Upper lobe of right lung (tissue), 1 donor: ENCODE results near the gene ADPRHL1. TPM values are rescaled to one million over a fixed set of nuclear protein-coding genes. Genes with fewer than 3 reads are reported as not detected.

Experiments used
- ATAC-seq: fragments of 200-7000 bp; cut with Tn5 transposase; one replicate; pipeline ENCODE4 v1.9.1; 2020; ENCODE audit warnings: mild to moderate bottlenecking, moderate library complexity
- DNase-seq: peaks from one replicate; pipeline ENCODE4 v3.0.0-alpha.2; 2020
- H3K27ac ChIP-seq: fragments of 200-600 bp; one replicate; pipeline ENCODE4 v1.8.0; 2022
- H3K27me3 ChIP-seq: fragments of 200-600 bp; one replicate; pipeline ENCODE4 v1.8.0; 2022; ENCODE audit warnings: mild to moderate bottlenecking
- H3K36me3 ChIP-seq: fragments of 200-600 bp; one replicate; pipeline ENCODE4 v1.8.0; 2022
- H3K4me1 ChIP-seq: fragments of 200-600 bp; one replicate; pipeline ENCODE4 v1.8.0; 2022
- H3K4me3 ChIP-seq: fragments of 200-600 bp; one replicate; pipeline ENCODE4 v1.8.0; 2022; ENCODE audit warnings: mild to moderate bottlenecking
- H3K9me3 ChIP-seq: fragments of 200-600 bp; one replicate; pipeline ENCODE4 v1.8.0; 2022
- CTCF ChIP-seq: fragments of 200-600 bp; IDR thresholded peaks from one replicate; pipeline ENCODE4 v1.8.0; 2022; ENCODE audit warnings: antibody characterized with exemption
- intact Hi-C: fragments of 100-400 bp; cut with DNase I; formaldehyde crosslinking; loops from one replicate; pipeline ENCODE4 v1.11.0; 2022
- total RNA-seq: library from RNA; stranded (reverse); fragmentation: NEBNext Ultra II Directional; extraction: Animal tissue kit (Norgen Biotek cat#: 25700); gene quantifications from one replicate; pipeline ENCODE4 v1.2.1, GENCODE V29; 2021
- donor health status: DM: no; HTN: yes; CAD: no; lungs with severe emphysema.

The ADPRHL1 gene
- total RNA-seq, 1 donor from 2014 or later = 1.9 TPM

DNA sequence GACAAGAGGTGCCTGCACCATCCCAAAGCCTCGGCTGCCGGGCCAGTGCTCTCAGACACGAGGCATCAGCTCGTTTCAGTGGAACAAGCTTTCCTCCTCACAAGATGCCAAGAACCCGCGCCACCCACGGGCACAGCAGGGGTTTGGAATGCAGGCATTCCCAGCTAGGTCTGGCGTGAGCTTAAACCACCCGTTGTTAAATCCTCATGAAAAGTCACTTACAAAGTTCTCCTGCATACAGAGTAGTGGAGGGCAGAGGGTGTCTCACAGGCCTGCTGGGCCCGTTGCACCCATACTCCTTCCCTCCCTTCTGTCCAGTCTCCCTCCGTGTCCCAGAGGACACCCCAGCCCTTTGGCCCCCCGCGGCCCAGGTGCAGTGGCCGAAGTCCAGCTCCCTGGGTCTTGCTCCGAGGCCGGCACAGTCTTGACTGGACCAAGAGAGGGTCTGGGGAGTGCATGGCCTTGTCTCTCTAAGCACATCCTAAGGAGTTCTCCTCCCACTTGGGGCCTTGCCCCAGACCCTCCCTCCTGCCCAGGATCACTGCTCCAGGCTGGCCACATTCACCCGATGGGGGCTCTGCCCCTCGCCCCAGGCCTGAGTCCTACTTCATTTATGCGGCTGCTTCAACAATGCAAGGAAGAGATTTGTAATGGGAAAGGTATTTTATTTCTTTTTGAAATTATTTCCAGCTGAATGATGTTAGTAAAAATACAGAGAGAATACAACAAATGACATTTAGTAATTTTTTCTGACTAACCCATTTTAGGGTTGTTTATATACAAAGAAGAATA lies 54.1 kb downstream of the ADPRHL1 start:
- intact Hi-C loops = no loop called here
- Histone ChIP-seq H3K4me3 (no peak overlapping the region), H3K27ac (no peak overlapping the region)

DNA sequence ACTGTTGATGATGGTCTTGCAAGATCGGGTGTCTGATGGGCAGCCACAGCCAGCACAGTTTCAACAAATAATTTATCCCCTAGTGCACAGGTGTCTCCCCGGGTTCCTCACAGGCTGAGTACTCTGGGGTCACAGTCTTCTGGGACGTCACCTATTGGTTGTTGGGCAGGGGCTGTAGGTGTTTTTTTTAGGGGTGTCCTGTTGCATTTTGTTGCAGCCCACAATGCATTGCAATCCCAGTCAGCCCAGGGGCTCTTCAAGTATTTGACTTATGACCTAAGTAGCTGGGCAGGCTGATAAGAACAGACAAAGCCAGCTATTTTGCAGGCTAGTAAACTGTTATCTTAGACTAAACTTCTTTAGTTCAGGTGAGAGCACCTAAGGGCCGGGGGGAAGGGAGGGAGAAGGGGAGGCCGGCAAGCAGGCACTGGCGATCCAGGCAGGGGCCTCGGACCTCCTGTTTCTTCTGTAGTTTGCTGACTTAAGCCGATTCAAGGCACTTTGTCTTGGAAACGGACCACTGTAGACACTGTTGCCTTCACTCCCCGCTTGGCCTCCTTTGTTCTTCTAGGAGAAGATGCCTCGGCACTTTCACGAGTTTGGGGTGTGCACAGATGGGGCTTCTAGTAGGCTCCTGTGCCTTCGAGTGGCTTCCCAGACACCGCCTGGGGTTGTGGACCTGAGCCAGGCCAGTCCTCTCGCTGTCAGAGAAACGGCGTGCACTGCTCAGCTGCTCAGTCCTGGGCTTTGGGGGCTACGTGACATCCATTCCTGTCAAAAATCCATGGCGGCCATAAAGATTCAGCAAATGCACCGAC lies 55.5 kb downstream of the ADPRHL1 start:
- no peak for ATAC-seq
- peak; percentile 64 for DNase-seq
- no peaks in the 10 kb centered on the region for H3K27me3 ChIP-seq
- no peaks in the 10 kb centered on the region for H3K36me3 ChIP-seq
- H3K9me3 ChIP-seq = no peaks in the 10 kb centered on the region
- intact Hi-C loops = no loop called here
- no peak for TF ChIP-seq CTCF
- H3K27ac ChIP-seq = no peak overlapping the region
- H3K4me1 ChIP-seq = peaks cover 7% of the 10 kb centered on the region
- no peak overlapping the region for H3K4me3 ChIP-seq

More for the DNA sequence above, 54.1 kb downstream of the ADPRHL1 start:
- H3K9me3 ChIP-seq = no peaks in the 10 kb centered on the region
- DNase-seq = peak; percentile 62
- no peak for ATAC-seq
- H3K4me1 ChIP-seq = no peaks in the 10 kb centered on the region
- TF ChIP-seq CTCF = no peak
- no peaks in the 10 kb centered on the region for H3K27me3 ChIP-seq
- no peaks in the 10 kb centered on the region for H3K36me3 ChIP-seq

DNA sequence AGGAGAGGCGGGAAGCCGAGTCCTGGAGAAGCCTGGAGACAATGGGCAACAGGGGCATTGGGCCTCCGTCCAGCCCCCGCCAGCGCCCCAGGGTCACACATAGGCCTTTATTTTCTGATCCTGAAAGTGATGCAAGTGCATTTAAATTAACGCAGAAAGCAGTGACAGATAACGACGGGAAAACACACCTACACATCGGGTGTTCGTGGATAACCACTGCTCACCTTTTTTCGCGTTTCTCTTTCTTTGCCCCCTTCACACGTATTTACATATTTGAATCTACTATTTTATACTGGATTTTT lies 59.0 kb downstream of the ADPRHL1 start:
- no peaks in the 10 kb centered on the region for H3K27me3 ChIP-seq
- H3K36me3 ChIP-seq = no peaks in the 10 kb centered on the region
- peak overlapping the region; percentile 80 for H3K4me3 ChIP-seq
- DNase-seq (no peak), ATAC-seq (no peak)
- peaks cover 7% of the 10 kb centered on the region for H3K4me1 ChIP-seq
- no peak overlapping the region for H3K27ac ChIP-seq
- H3K9me3 ChIP-seq = no peaks in the 10 kb centered on the region
- TF ChIP-seq CTCF = peak; percentile 24
- intact Hi-C loops = no loop called here

DNA sequence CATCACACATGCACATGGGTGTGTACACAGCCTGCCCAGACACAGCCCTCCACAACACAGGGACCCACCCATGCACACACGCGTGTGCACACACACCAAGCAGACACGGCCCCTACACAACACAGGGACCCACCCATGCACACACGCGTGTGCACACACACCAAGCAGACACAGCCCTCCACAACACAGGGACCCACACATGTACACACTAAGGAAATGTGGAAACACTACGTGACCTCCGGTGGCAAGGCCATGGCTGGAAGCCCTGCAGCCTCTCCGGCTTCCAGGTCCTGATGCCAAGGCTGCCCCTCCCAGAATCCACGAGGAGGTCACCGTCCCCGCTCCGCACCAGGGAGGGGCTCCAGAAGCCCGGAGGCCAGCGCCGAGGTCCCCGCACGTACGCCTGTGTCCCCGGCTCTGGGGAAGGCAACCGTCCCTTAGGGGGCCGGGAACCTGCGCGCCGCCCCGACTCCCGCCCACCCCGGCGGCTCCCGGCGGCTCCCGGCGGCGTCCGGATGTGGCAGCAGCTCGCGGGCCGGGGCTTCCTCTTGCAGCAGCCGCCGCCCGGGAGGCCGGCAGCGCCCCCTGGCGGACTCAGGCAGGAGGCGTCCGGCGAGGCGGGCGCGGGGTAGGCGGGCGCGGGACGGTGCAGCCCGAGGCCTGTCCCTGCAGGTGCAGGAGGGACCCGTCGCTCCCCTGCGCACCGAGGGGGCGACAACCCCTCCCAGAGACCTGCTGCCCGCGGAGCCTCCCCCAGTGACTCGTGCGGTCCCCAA lies 59.5 kb downstream of the ADPRHL1 start:
- intact Hi-C loops = no loop called here
- TF ChIP-seq CTCF = peak; percentile 85
- H3K36me3 ChIP-seq = no peaks in the 10 kb centered on the region
- H3K9me3 ChIP-seq = no peaks in the 10 kb centered on the region
- H3K4me3 ChIP-seq = peak overlapping the region; percentile 80
- H3K27me3 ChIP-seq = no peaks in the 10 kb centered on the region
- ATAC-seq (peak; percentile 98), DNase-seq (peak; percentile 92)
- H3K4me1 ChIP-seq = peaks cover 7% of the 10 kb centered on the region
- H3K27ac ChIP-seq = no peak overlapping the region

- Histone ChIP-seq H3K4me3 (peak overlapping the region; percentile 80), H3K27me3 (no peaks in the 10 kb centered on the region), H3K4me1 (peaks cover 7% of the 10 kb centered on the region), H3K9me3 (no peaks in the 10 kb centered on the region), H3K27ac (no peak overlapping the region), H3K36me3 (no peaks in the 10 kb centered on the region)
- intact Hi-C loops = no loop called here
- no peak for TF ChIP-seq CTCF
- DNase-seq = peak; percentile 59
- no peak for ATAC-seq
These were observed 60.1 kb downstream of the ADPRHL1 start for GRCh38 chr13:113393226-113393562.
